Loucy (cell line): ENCODE data around the gene CNBD2.

Experiments
- CTCF ChIP-seq: fragments of 200-600 bp; sonication (generic); conservative IDR thresholded peaks from 2 replicates; pipeline ENCODE4 v1.5.1; 2014; ENCODE audit warnings: mild to moderate bottlenecking, antibody characterized with exemption, low read length
- EZH2phosphoT487 ChIP-seq: fragments of 200-600 bp; IDR thresholded peaks from 2 replicates; pipeline ENCODE4 v1.6.1; 2018; ENCODE audit warnings: antibody characterized with exemption, mild to moderate bottlenecking, moderate library complexity, borderline replicate concordance

- TF ChIP-seq CTCF = no peak
- TF ChIP-seq EZH2phosphoT487 = no peak
These were observed 540 bp downstream of the CNBD2 start for GRCh38 chr20:35968930-35969329.
